ENCODE measurements around the gene KRTAP12-1. TPM values are rescaled to one million over a fixed set of nuclear protein-coding genes. Genes with fewer than 3 reads are reported as not detected.
"Not testable (repeated sequence)": the region's sequence is repeated elsewhere in the genome, so short reads cannot be mapped to it uniquely, and the experiment has no call there.

The KRTAP12-1 gene
- total RNA-seq, 4 donors from 2014 or later, result not detected

DNA sequence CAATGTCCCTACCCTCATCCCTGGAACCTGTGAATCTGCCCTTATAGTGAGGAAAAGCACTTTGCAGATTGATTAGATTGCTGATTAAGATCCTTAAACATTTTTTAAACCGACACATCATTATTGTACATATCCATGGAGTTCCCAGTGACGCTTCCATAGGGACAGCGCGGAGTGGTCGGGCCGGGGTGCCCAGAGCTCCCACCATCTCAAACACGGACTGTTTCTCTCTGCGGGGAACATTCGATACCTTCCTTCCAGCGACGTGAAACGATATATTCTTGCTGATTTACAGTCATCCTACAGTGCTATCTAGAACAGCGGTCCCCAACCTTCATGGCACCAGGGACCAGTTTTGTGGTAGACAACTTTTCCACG lies 19.0 kb upstream of the KRTAP12-1 start:
- TF ChIP-seq, protein P1, sequence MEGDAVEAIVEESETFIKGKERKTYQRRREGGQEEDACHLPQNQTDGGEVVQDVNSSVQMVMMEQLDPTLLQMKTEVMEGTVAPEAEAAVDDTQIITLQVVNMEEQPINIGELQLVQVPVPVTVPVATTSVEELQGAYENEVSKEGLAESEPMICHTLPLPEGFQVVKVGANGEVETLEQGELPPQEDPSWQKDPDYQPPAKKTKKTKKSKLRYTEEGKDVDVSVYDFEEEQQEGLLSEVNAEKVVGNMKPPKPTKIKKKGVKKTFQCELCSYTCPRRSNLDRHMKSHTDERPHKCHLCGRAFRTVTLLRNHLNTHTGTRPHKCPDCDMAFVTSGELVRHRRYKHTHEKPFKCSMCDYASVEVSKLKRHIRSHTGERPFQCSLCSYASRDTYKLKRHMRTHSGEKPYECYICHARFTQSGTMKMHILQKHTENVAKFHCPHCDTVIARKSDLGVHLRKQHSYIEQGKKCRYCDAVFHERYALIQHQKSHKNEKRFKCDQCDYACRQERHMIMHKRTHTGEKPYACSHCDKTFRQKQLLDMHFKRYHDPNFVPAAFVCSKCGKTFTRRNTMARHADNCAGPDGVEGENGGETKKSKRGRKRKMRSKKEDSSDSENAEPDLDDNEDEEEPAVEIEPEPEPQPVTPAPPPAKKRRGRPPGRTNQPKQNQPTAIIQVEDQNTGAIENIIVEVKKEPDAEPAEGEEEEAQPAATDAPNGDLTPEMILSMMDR (IDR thresholded peaks at IDR 0.05; ENCODE audit: low read depth), result no peak

DNA sequence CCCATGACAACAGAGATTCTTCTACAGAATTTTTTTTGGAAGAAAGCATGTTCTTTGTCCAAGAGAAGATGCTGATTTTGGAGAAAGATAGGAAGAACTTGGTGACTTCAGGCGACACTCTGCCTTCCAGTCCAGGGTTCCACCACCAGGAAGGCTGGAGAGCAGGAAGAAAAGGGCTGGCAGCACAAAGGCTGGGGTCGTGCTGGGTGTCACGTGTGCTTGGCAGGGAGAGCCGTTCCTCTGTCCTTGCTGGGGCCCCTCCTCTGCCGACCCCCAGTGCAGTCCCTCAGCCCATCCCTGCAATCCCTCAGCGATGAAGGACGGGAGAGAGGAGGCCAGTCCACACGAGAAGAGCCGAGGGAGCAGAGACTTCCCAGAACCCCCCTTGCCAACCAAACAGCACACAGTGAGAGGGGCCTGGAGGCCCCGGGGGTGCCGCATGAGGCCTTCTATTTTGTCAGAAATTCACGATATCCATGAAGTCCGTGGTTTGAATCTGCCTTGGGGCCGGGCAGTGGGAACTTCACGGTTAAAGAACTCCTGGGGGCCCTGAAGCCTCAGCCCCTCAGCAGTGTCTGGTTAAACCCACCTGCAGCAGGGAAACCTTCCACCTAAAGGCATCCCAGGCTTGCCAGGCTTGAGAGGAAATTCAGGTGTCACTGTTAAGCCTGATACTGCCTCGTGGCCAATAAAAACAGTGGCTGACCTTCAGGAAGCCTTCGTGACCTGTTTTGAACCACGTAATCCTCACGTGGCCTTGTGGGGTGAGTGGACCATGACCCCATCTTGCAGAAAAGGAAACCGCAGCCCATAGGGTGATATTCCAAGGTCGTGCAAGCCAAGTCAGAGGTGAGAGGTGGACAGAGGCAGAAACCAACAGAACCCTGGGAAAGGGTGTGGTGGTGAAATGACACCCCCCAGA lies 18.4 kb upstream of the KRTAP12-1 start:
- TF ChIP-seq, protein P1 (IDR thresholded peaks at IDR 0.05; ENCODE audit: low read depth), result no peak

DNA sequence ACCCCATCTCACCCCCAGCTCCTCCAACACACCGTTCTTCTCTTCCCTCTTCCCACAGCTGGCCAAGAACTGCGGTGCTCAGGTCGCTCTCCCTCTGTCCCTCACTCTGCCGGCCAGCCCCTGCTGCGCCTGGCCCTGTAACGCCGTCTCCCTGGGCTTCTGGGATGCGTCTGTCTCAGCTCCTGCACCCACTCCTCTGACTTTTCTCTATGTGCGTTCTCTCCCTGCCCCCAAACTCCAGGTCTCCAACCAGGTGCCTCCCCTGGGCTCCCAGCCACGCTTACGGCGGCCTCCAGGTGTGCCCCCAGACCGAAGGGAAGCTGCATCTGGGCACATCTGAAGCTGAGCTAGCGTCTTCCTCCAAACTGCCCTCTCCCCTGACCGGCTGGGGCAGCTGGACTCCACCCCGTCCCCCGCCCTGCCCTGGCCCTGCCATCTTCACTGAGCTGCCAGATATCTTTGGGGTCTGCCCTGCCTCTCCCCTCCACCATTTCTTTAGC lies 17.6 kb upstream of the KRTAP12-1 start:
- TF ChIP-seq, protein P1 (IDR thresholded peaks at IDR 0.05; ENCODE audit: low read depth), result no peak

GRCh38 chr21:44697811-44698734 lies 16.1 kb upstream of the KRTAP12-1 start:
- TF ChIP-seq, protein P1 (IDR thresholded peaks at IDR 0.05; ENCODE audit: low read depth), result no peak

DNA sequence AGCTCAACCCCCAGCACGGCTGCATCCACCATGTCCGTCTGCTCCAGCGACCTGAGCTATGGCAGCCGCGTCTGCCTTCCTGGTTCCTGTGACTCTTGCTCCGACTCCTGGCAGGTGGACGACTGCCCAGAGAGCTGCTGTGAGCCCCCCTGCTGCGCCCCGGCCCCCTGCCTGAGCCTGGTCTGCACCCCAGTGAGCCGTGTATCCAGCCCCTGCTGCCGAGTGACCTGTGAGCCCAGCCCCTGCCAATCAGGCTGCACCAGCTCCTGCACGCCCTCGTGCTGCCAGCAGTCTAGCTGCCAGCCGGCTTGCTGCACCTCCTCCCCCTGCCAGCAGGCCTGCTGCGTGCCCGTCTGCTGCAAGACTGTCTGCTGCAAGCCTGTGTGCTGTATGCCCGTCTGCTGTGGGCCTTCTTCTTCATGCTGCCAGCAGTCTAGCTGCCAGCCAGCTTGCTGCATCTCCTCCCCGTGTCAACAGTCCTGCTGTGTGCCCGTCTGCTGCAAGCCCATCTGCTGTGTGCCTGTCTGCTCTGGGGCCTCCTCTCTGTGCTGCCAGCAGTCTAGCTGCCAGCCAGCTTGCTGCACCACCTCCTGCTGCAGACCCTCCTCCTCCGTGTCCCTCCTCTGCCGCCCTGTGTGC lies 15.3 kb upstream of the KRTAP12-1 start, which contains the start of gene KRTAP10-12:
KRTAP10-12 (plus strand) TSS at position 1 of the 639 bp plus-strand sequence; CDS start at position 31, 30 bp downstream.
- TF ChIP-seq, protein P1 (IDR thresholded peaks at IDR 0.05; ENCODE audit: low read depth), result not testable (repeated sequence)

GRCh38 chr21:44696572-44696971 lies 14.6 kb upstream of the KRTAP12-1 start:
- TF ChIP-seq, protein P1 (IDR thresholded peaks at IDR 0.05; ENCODE audit: low read depth), result no peak

All from subcutaneous adipose tissue (tissue), 4 donors.